CD4-positive, alpha-beta memory T cell (primary cell): ENCODE results near the gene SLC48A1. TPM values are rescaled to one million over a fixed set of nuclear protein-coding genes. Genes with fewer than 3 reads are reported as not detected.

Source experiments
- CTCF ChIA-PET: fragments of 350-600 bp; sonication (Branson Sonifier 250); formaldehyde crosslinking; loops from one replicate; lab custom pipeline; 2021; ENCODE audit warnings: inconsistent platforms; ENCODE audit not compliant: partially characterized antibody; lab: Charles Lee
- POLR2A ChIA-PET: fragments of 350-600 bp; sonication (Branson Sonifier 250); formaldehyde crosslinking; loops from one replicate; lab custom pipeline; 2021; ENCODE audit not compliant: partially characterized antibody; lab: Charles Lee
- DNase-seq, 5 donors: peaks; one replicate each; pipeline versions ENCODE4 v3.0.0 to v3.0.0-alpha.2; 2020 to 2022; ENCODE audit warnings: mixed read lengths in 1 of 5
- H3K27ac ChIP-seq: one replicate; pipeline ENCODE4 v1.7.0; 2013; ENCODE audit warnings: low read depth, low read length
- H3K27me3 ChIP-seq: 2 replicates; pipeline ENCODE4 v1.7.0; 2013; ENCODE audit warnings: mild to moderate bottlenecking, low read length, moderate library complexity; ENCODE audit not compliant: insufficient read depth
- H3K36me3 ChIP-seq: 2 replicates; pipeline ENCODE4 v1.7.0; 2013; ENCODE audit warnings: mild to moderate bottlenecking, low read length, moderate library complexity; ENCODE audit not compliant: insufficient read depth
- H3K4me1 ChIP-seq: 2 replicates; pipeline ENCODE4 v1.7.0; 2013; ENCODE audit warnings: mild to moderate bottlenecking, low read length, moderate library complexity; ENCODE audit not compliant: insufficient read depth
- H3K4me3 ChIP-seq, 2 donors: one replicate each; pipeline ENCODE4 v1.7.0; 2013; ENCODE audit warnings: low read length in 2 of 2, mild to moderate bottlenecking in 1 of 2
- H3K9me3 ChIP-seq, 2 donors: one replicate each; pipeline ENCODE4 v1.7.0; 2013; ENCODE audit warnings: low read length in 2 of 2, control low read depth in 1 of 2; ENCODE audit not compliant: control insufficient read depth in 1 of 2
- H3K27ac Mint-ChIP-seq, 7 donors: one replicate each; pipeline ENCODE4 v1.8.0; 2020 to 2021; ENCODE audit warnings: mixed read lengths in 7 of 7, mild to moderate bottlenecking in 6 of 7, inconsistent platforms in 3 of 7, moderate library complexity in 3 of 7
- H3K27me3 Mint-ChIP-seq, 2 donors: one replicate each; pipeline ENCODE4 v1.8.0; 2020 to 2021; ENCODE audit warnings: mixed read lengths in 2 of 2
- H3K36me3 Mint-ChIP-seq, 2 donors: one replicate each; pipeline ENCODE4 v1.8.0; 2020 to 2021; ENCODE audit warnings: mixed read lengths in 2 of 2, inconsistent platforms in 1 of 2, mild to moderate bottlenecking in 1 of 2
- H3K4me1 Mint-ChIP-seq, 4 donors: one replicate each; pipeline ENCODE4 v1.8.0; 2020 to 2021; ENCODE audit warnings: mixed read lengths in 4 of 4, mild to moderate bottlenecking in 1 of 4
- H3K4me3 Mint-ChIP-seq, 8 donors: one replicate each; pipeline ENCODE4 v1.8.0; 2020 to 2021; ENCODE audit warnings: mixed read lengths in 8 of 8, mild to moderate bottlenecking in 7 of 8, moderate library complexity in 6 of 8, inconsistent platforms in 3 of 8
- H3K9me3 Mint-ChIP-seq, 8 donors: one replicate each; pipeline ENCODE4 v1.8.0; 2020 to 2021; ENCODE audit warnings: mixed read lengths in 8 of 8, mild to moderate bottlenecking in 5 of 8, inconsistent platforms in 3 of 8, moderate library complexity in 1 of 8
- intact Hi-C: fragments of 100-400 bp; cut with micrococcal nuclease; formaldehyde crosslinking; loops from one replicate; pipeline ENCODE4 v1.15.1; 2023
- polyA plus RNA-seq, 2 donors: library from polyadenylated mRNA; unstranded; fragments of 300-500 nt; fragmentation: Illumina TruSeq; gene quantifications; one replicate each; pipeline ENCODE4 v1.2.3, GENCODE V29; 2021
- total RNA-seq, 2 experiments: library from RNA; stranded (reverse); gene quantifications; one replicate each; pipeline ENCODE4 v1.2.3, GENCODE V29; 2021

Gene SLC48A1
- total and polyA plus RNA-seq, 4 experiments from 2014 or later, result 8.7 to 12.3 (median 10.6) TPM

DNA sequence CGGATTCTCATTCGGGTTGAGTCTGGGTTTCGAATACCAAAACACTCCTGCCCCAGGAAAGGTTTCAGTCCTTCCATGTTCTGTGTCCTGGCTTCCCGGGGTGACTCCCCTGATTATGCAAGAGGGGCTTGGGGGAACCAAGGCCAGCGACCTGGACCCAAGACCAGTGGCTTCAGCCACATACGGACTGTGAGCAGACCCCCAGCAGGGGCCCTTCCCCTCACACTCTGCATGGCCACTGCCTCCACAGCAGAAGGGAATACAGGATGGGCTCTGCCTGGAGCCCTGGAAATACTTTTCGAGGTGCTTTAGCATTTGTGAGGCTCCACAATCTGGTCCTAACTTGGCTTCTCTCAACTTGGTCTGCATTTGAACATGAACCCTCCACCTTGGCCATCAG lies 27.5 kb downstream of the SLC48A1 start:
- H3K27me3 ChIP-seq, result no peaks in the 10 kb centered on the region
- peak overlapping the region in 6 of 7 donors; percentile 1 to 93 (median 66) for H3K27ac Mint-ChIP-seq
- H3K4me1 Mint-ChIP-seq, result peaks cover 39 to 63% (median 51%) of the 10 kb centered on the region in 4 donors
- ChIA-PET CTCF (interaction anchor here (1.0 to 20.2 kb wide), 4 partner anchors 12 to 34 kb away, joined by 3 to 568 read pairs (median 11); no protein-coding TSS in a partner anchor), POLR2A (interaction anchor here (2.3 to 21.9 kb wide), 3 partner anchors 11 to 33 kb away, joined by 7 to 516 read pairs (median 73); no protein-coding TSS in a partner anchor)
- intact Hi-C loops, result no loop called here
- DNase-seq, result no peak
- H3K36me3 Mint-ChIP-seq, result peaks cover 13 to 49% of the 10 kb centered on the region in 2 donors
- peaks cover 28% of the 10 kb centered on the region for H3K36me3 ChIP-seq
- no peaks in the 10 kb centered on the region for H3K9me3 Mint-ChIP-seq
- no peak overlapping the region for H3K4me3 Mint-ChIP-seq
- no peaks in the 10 kb centered on the region for H3K27me3 Mint-ChIP-seq
- H3K4me3 ChIP-seq, result no peak overlapping the region
- H3K27ac ChIP-seq, result no peak overlapping the region
- peaks cover 57% of the 10 kb centered on the region for H3K4me1 ChIP-seq
- H3K9me3 ChIP-seq, result no peaks in the 10 kb centered on the region

DNA sequence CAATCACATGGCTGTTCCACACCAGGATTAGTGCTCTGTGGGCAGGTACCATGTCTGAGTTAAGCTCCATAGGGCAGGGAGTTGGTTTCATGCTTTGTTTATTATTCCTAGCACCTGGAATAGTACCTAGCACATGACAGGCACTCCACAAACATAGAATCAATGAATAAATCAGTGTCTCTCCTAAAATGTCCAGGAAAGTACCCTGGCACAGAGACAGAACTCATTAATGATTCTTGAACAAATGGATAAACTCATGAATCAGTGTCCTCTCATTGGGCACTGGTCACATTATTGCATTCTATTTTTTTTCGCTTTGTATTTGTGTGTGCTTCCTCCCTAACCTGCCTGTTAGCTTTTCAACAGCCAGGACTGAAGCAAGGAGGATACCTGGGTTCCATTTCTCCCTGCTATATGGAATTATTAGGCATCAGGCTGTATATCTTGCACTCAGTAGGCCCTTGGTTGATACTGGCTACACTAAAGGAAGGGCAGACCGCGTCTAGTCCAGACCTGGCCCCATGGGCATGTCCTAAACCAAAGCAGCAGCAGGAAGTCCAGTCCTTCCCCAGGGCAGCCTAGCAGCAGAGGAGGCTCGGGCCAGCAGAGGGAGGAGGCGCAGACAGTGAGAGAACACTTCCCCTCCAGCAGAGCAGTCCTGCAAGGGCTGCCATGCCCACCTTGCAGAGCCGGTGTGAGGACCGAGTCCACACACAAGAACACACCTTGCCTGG lies 28.3 kb downstream of the SLC48A1 start:
- no peak overlapping the region for H3K4me3 ChIP-seq
- peak overlapping the region in 4 of 8 donors; percentile 4 to 54 (median 43) for H3K4me3 Mint-ChIP-seq
- H3K9me3 ChIP-seq, result no peaks in the 10 kb centered on the region
- DNase-seq, result no peak
- CTCF ChIA-PET, result interaction anchor here (1.0 to 20.2 kb wide), 10 partner anchors 12 to 86 kb away, joined by 3 to 568 read pairs (median 5); no protein-coding TSS in a partner anchor
- no peaks in the 10 kb centered on the region for H3K9me3 Mint-ChIP-seq
- peaks cover 65% of the 10 kb centered on the region for H3K4me1 ChIP-seq
- H3K4me1 Mint-ChIP-seq, result peaks cover 42 to 71% (median 58%) of the 10 kb centered on the region in 4 donors
- H3K36me3 ChIP-seq, result peaks cover 26% of the 10 kb centered on the region
- no peaks in the 10 kb centered on the region for H3K27me3 ChIP-seq
- POLR2A ChIA-PET, result interaction anchor here (1.1 to 21.9 kb wide), 5 partner anchors 10 to 34 kb away, joined by 4 to 516 read pairs (median 7); partner anchors contain the start of gene HDAC7
- H3K27me3 Mint-ChIP-seq, result no peaks in the 10 kb centered on the region
- H3K36me3 Mint-ChIP-seq, result peaks cover 13 to 51% of the 10 kb centered on the region in 2 donors
- no peak overlapping the region for H3K27ac ChIP-seq
- H3K27ac Mint-ChIP-seq, result peak overlapping the region; percentile 30 to 93 (median 74)
- intact Hi-C loops, result no loop called here

DNA sequence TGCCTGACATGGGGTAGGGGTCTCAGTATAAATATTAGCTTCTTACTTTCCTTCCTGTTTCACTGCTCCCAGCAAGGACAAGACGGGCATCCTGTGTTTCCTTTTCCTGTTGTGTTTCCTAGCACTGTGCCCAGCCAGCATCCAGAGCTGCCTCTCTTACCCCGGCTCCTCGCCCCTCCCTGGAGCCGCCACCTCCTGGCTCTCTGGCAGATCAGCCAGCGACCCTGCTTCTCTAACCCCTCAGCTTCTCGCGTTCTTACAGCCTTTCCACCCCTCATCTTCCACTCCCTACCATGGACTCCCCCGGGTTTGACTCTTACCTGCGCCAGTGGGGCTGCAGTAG lies 28.8 kb downstream of the SLC48A1 start:
- H3K27ac Mint-ChIP-seq, result peak overlapping the region; percentile 53 to 93 (median 77)
- peaks cover 21% of the 10 kb centered on the region for H3K36me3 ChIP-seq
- no peak for DNase-seq
- peaks cover 45 to 76% (median 63%) of the 10 kb centered on the region in 4 donors for H3K4me1 Mint-ChIP-seq
- peak overlapping the region in 4 of 8 donors; percentile 21 to 65 (median 56) for H3K4me3 Mint-ChIP-seq
- H3K4me1 ChIP-seq, result peaks cover 70% of the 10 kb centered on the region
- H3K9me3 ChIP-seq, result no peaks in the 10 kb centered on the region
- H3K9me3 Mint-ChIP-seq, result no peaks in the 10 kb centered on the region
- no peaks in the 10 kb centered on the region for H3K27me3 ChIP-seq
- ChIA-PET CTCF (interaction anchor here (0.9 to 20.2 kb wide), 13 partner anchors 8 to 96 kb away, joined by 3 to 568 read pairs (median 5); partner anchors contain the start of gene RPAP3), POLR2A (interaction anchor here (0.8 to 21.9 kb wide), 6 partner anchors 9 to 34 kb away, joined by 3 to 516 read pairs (median 6); partner anchors contain the start of gene HDAC7)
- H3K27ac ChIP-seq, result peak overlapping the region; percentile 28
- no peaks in the 10 kb centered on the region for H3K27me3 Mint-ChIP-seq
- no peak overlapping the region for H3K4me3 ChIP-seq
- intact Hi-C loops, result no loop called here
- peaks cover 13 to 51% of the 10 kb centered on the region in 2 donors for H3K36me3 Mint-ChIP-seq

DNA sequence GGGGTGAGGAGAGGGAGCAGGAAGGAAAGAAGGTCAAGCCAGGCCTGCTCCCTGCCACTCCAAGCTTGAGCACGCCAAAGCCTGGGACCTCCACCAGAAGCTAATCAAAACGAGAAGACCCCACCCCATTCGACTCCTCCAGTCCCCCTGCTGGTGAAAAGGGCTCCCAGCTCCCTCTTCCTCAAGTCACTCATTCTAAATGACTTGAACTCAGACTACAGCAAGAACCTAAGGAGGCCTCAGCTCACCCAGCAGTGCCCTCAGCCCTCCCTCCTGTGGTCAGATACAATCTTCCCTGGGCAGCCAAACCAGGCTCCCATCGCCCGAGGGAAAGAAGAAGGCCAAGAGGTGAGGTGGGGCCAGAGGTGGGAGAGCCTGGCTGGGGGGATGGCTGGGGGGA lies 29.3 kb downstream of the SLC48A1 start:
- Mint-ChIP-seq H3K27ac (peak overlapping the region; percentile 31 to 93 (median 77)), H3K36me3 (peaks cover 12 to 47% of the 10 kb centered on the region in 2 donors)

DNA sequence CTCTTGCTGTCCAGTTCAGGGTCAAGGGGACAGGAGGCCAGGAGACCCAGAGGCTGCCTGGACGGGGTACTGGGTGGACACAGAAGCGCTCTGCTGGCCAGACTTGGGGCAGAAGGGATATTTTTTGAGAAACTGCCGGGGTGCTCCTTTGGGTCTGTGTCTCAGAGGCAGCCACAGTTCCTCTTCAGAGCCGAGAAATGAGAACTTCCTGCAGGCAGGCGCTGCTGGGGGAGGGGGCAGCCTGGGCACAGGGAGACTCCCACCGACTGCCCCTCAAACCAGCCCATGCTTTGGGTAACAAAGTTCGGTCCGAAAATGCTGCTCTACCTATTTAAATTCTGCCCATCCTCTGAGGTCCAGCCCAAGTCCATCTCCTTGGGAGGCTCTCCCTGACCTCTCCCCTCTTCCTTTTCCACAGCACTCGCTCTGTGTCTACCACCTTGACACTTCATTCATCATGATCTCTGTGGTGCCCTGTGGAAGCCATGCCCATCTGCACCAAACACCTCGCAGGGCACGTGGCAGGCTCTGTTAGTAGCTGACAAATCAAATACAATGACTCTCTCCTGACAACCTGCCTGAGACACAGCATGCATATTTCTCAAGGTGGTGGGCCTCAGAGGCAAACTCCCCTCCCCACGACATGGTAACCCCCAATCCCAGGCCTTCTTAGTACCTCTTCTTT lies 30.3 kb downstream of the SLC48A1 start:
- Mint-ChIP-seq H3K4me1 (peaks cover 59 to 91% (median 78%) of the 10 kb centered on the region in 4 donors), H3K4me3 (peak overlapping the region; percentile 54 to 82 (median 78)), H3K27me3 (no peaks in the 10 kb centered on the region), H3K9me3 (no peaks in the 10 kb centered on the region), H3K36me3 (peaks cover 7 to 45% of the 10 kb centered on the region in 2 donors), H3K27ac (peak overlapping the region; percentile 72 to 94 (median 89))
- H3K27me3 ChIP-seq, result no peaks in the 10 kb centered on the region
- DNase-seq, result no peak
- intact Hi-C loops, result no loop called here
- peak overlapping the region; percentile 28 for H3K27ac ChIP-seq
- peaks cover 9% of the 10 kb centered on the region for H3K36me3 ChIP-seq
- H3K4me3 ChIP-seq, result no peak overlapping the region
- ChIA-PET POLR2A (interaction anchor here (0.8 to 21.9 kb wide), 4 partner anchors 10 to 96 kb away, joined by 3 to 516 read pairs (median 10); partner anchors contain the start of gene HDAC7), CTCF (interaction anchor here (1.8 to 20.2 kb wide), 4 partner anchors 14 to 61 kb away, joined by 6 to 568 read pairs (median 16); no protein-coding TSS in a partner anchor)
- no peaks in the 10 kb centered on the region for H3K9me3 ChIP-seq
- peaks cover 85% of the 10 kb centered on the region for H3K4me1 ChIP-seq

More for the DNA sequence above, 29.3 kb downstream of the SLC48A1 start:
- Mint-ChIP-seq H3K27me3 (no peaks in the 10 kb centered on the region), H3K4me1 (peaks cover 49 to 81% (median 67%) of the 10 kb centered on the region in 4 donors), H3K4me3 (peak overlapping the region in 6 of 8 donors; percentile 21 to 65 (median 54)), H3K9me3 (no peaks in the 10 kb centered on the region)
- peaks cover 18% of the 10 kb centered on the region for H3K36me3 ChIP-seq
- ChIA-PET CTCF (interaction anchor here (0.9 to 20.2 kb wide), 12 partner anchors 8 to 96 kb away, joined by 3 to 568 read pairs (median 5); partner anchors contain the start of gene RPAP3), POLR2A (interaction anchor here (0.8 to 21.9 kb wide), 6 partner anchors 9 to 35 kb away, joined by 3 to 516 read pairs (median 6); partner anchors contain the start of gene HDAC7)
- H3K4me1 ChIP-seq, result peaks cover 75% of the 10 kb centered on the region
- H3K27me3 ChIP-seq, result no peaks in the 10 kb centered on the region
- H3K27ac ChIP-seq, result peak overlapping the region; percentile 28
- DNase-seq, result no peak
- H3K9me3 ChIP-seq, result no peaks in the 10 kb centered on the region
- H3K4me3 ChIP-seq, result no peak overlapping the region
- intact Hi-C loops, result no loop called here

DNA sequence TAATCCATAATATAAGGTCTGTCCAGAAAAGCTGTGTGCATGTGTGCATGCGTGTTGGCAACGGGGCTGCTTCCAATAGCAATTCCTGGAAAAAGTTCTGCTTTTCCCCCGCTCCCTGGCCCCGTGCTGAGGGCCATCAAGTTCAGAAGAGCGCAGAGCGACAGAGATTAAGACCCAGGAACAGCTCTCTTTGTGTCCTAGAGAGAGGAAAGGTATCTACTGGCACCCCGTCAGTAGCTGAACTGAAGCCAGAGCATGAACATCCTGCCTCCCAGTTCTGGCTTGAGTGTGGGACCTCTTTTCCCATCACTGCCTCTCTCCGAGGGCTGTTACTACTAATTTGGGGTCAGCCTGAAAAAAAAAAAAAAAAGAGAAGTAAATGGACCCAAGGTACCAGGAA lies 31.1 kb downstream of the SLC48A1 start:
- peaks cover 4% of the 10 kb centered on the region for H3K36me3 ChIP-seq
- Mint-ChIP-seq H3K4me3 (peak overlapping the region in 3 of 8 donors; percentile 53 to 82 (median 80)), H3K9me3 (no peaks in the 10 kb centered on the region), H3K27me3 (no peaks in the 10 kb centered on the region), H3K4me1 (peaks cover 67 to 97% (median 85%) of the 10 kb centered on the region in 4 donors), H3K27ac (peak overlapping the region in 5 of 7 donors; percentile 37 to 93 (median 48)), H3K36me3 (peaks cover 7 to 40% of the 10 kb centered on the region in 2 donors)
- H3K9me3 ChIP-seq, result no peaks in the 10 kb centered on the region
- DNase-seq, result no peak
- peak overlapping the region; percentile 3 for H3K27ac ChIP-seq
- H3K4me3 ChIP-seq, result no peak overlapping the region
- ChIA-PET POLR2A (interaction anchor here (0.8 to 21.9 kb wide), 6 partner anchors 9 to 97 kb away, joined by 3 to 516 read pairs (median 6); partner anchors contain the start of genes HDAC7 and SLC48A1), CTCF (interaction anchor here (1.0 to 20.2 kb wide), 3 partner anchors 14 to 37 kb away, joined by 4 to 568 read pairs (median 6); no protein-coding TSS in a partner anchor)
- intact Hi-C loops, result no loop called here
- no peaks in the 10 kb centered on the region for H3K27me3 ChIP-seq
- H3K4me1 ChIP-seq, result peaks cover 93% of the 10 kb centered on the region
